ENCODE results near the gene ZNF138.

DNA sequence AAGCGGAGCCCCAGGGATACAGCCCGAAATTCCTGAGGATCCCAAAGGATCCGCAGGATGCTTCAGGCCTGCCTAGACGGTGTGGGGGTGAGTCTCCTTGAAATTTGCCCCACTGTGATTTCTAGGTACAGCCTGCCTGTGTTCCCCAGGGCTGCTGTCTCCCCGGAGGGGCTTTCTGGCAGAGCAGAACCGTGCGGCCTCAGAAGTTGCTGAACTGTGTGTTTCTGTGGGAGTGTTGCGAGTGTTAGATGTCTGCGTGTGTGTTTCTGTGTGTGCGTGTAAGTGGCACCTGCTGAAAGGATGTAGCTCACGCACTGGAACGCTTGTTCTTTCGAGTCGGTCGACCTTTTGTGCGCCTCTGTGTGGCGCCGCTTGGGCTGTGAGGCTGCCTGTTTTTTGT lies 81.0 kb downstream of the ZNF138 start:
- TF ChIP-seq, protein P1, sequence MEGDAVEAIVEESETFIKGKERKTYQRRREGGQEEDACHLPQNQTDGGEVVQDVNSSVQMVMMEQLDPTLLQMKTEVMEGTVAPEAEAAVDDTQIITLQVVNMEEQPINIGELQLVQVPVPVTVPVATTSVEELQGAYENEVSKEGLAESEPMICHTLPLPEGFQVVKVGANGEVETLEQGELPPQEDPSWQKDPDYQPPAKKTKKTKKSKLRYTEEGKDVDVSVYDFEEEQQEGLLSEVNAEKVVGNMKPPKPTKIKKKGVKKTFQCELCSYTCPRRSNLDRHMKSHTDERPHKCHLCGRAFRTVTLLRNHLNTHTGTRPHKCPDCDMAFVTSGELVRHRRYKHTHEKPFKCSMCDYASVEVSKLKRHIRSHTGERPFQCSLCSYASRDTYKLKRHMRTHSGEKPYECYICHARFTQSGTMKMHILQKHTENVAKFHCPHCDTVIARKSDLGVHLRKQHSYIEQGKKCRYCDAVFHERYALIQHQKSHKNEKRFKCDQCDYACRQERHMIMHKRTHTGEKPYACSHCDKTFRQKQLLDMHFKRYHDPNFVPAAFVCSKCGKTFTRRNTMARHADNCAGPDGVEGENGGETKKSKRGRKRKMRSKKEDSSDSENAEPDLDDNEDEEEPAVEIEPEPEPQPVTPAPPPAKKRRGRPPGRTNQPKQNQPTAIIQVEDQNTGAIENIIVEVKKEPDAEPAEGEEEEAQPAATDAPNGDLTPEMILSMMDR (conservative IDR thresholded peaks at IDR 0.05; ENCODE audit: low read depth, low read length), result no peak
- no peak for TF ChIP-seq EZH2 (IDR thresholded peaks at IDR 0.05; ENCODE audit: borderline replicate concordance, low read depth, low read length, poor library complexity, severe bottlenecking)
